GM12891 (cell line): ENCODE data around the gene MACROH2A1.

Experiments used
- POLR2A ChIP-seq: IDR thresholded peaks from 2 replicates; pipeline ENCODE4 v1.6.1; 2011; ENCODE audit warnings: low read depth, low read length, control low read depth
- POLR2AphosphoS5 ChIP-seq: IDR thresholded peaks from 2 replicates; pipeline ENCODE4 v1.6.1; 2011; ENCODE audit warnings: low read depth, low read length, control low read depth
- SPI1 ChIP-seq: IDR thresholded peaks from 2 replicates; pipeline ENCODE4 v1.6.1; 2011; ENCODE audit warnings: low read depth, low read length, control low read depth

GRCh38 chr5:135324897-135325650 is 74.0 kb downstream of the MACROH2A1 start:
- TF ChIP-seq POLR2A (no peak), POLR2AphosphoS5 (no peak), SPI1 (no peak)
